GM18868 (cell line): ENCODE results near the gene STING1.
"Not testable (repeated sequence)": the region's sequence is repeated elsewhere in the genome, so short reads cannot be mapped to it uniquely, and the experiment has no call there.

Experiments
- ATAC-seq: cut with Tn5 transposase; IDR thresholded peaks from one replicate; pipeline ENCODE4 v1.9.1; 2021; ENCODE audit warnings: mild to moderate bottlenecking, moderate library complexity; ENCODE audit not compliant: unreplicated experiment

The STING1 gene

DNA sequence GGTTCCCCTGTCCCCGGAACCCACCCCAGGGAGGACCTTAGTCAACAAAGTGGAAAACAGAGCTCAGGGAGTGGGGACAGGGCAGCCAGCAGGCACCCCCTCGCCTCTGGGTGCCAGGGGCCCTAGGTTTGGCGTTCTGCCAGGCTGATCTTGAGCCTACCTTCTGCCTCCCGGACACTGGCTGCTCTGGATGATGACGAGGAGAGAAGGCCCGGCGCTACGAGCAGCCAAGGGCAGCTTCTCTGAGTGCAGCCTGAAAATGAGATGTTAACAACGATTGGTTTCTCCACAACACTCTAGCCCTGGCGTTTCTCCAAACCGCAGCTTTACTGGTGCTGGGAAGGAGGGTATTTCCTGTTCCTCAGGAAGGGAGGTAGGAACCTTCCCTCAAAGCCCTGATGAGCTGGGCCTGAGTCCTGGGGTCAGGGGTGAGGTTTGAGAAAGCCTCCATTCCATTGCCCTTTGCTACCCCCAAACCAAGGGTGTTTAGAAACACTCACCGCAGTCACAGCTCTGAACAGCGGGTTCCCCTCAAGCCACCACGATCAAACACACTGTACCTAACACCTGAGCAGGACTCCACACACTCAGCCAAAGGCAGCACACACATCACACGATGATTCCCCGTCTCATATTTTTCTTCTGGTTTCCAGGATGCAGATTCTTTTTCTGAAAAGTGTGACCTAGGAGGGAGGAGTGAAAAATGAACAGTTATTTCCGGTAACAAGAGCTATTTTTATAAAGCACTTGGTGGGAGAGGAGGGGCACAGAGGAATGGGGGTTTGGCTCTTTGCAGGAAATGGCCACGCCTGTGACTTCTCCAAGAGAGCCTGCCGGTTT is at the start of gene STING1:
STING1 (minus strand) TSS at position 709 of the 840 bp plus-strand sequence. CDS start 1,054 bp downstream, outside the sequence.
- peak; percentile 64 for ATAC-seq

DNA sequence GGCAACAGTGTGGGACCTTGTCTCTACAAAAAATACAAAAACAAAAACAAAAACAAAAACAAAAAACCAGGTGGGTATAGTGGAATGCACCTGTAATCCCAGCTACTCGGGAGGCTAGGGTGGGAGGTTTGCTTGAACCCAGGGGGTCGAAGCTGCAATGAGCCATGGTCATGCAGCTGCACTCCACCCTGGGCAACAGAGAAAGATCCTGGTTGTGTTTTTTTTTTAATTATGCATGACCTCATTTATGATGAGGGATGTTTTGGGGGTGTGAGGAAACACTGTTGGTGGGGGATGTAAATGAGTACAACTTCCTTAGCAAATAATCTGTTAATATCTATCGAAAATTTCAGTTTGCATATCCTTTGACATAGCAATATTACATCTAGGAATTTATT is 49.2 kb upstream of the STING1 start:
- ATAC-seq, result no peak

GRCh38 chr5:139530079-139530478 is 47.5 kb upstream of the STING1 start:
- ATAC-seq, result not testable (repeated sequence)

- ATAC-seq, result not testable (repeated sequence)
Measured at GRCh38 chr5:139528695-139529094, 46.1 kb upstream of the STING1 start.

- not testable (repeated sequence) for ATAC-seq
Measured at GRCh38 chr5:139527896-139528467, 45.4 kb upstream of the STING1 start.

DNA sequence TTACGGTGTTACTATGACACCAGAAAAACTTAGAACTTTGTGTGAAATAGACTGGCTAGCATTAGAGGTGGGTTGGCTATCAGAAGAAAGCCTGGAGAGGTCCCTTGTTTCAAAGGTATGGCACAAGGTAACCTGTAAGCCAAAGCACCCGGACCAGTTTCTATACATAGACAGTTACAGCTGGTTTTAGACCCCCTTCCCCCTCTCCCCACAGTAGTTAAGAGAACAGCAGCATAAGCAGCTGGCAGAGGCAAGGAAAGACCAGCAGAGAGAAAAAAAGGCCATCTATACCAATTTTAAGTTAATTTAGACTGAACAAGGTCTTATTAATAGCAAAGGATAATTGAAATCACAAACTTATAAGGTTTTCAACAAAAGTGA is 44.5 kb upstream of the STING1 start:
- ATAC-seq, result not testable (repeated sequence)

- not testable (repeated sequence) for ATAC-seq
Measured at GRCh38 chr5:139526309-139527089, 43.9 kb upstream of the STING1 start.

- ATAC-seq, result not testable (repeated sequence)
Measured at GRCh38 chr5:139525586-139526308, 43.2 kb upstream of the STING1 start.

GRCh38 chr5:139524940-139525585 is 42.5 kb upstream of the STING1 start:
- peak; percentile 50 for ATAC-seq

- ATAC-seq, result no peak
Measured at GRCh38 chr5:139524446-139524845, 41.9 kb upstream of the STING1 start.

- ATAC-seq, result no peak
Measured at GRCh38 chr5:139523635-139524445, 41.3 kb upstream of the STING1 start.

DNA sequence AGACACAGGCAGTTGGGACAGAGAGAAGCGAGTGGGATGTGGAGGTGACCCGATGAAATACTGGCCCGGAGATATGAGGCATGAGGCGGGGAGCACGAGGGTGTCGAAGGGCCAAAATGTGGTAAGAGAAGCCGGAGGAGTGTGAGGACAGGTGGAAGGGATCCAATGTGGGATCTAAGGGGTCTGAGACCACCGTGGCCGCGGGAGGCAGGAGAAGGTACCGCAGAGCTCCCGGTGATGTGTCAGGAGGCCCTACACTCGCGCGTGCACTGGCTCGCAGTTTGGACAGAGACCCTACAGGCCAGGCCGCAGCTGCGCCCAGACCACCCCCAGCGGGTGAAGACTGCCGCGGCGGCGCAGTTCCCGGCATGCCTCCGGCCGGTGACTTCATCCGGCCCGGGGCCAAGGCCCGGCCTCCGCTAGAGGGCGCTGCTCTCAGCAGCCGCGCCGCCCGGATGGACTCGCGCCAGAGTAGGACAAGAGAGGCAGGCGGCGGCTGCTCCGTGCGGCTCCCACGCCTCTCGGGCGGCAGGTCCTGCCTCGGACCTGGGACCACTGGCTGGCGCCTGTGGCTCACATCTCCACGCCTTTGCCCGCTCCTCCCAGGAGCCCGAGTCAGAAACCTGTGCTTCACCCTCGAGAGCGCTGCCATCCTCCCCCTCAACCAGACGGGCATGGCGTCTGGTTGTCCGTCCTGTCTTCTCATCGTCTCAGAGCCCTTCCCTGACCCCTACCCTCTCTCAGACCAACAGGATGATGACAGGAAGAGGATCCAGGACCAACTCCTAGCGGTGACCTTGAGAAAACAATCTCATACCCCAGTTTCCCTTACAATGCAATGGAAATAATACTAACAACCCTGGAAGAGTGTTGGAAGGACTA is 35.4 kb upstream of the STING1 start:
- peak; percentile 84 for ATAC-seq

DNA sequence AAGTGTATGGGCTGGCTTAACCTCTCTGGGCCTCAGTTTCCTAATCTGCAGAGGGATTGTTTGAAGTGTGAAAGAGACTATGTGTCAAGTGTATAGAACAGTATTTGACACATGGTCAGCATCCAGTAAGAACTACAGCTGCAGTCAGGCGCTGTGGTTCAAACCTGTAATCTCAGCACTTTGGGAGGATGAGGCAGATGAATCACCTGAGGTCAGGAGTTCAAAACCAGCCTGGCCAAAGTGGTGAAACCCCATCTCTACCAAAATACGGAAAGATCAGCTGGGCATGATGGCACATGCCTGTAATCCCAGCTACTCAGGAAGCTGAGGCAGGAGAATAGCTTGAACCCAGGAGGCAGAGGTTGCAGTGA is 31.9 kb upstream of the STING1 start:
- ATAC-seq, result no peak

GRCh38 chr5:139513852-139514485 is 31.4 kb upstream of the STING1 start:
- no peak for ATAC-seq

DNA sequence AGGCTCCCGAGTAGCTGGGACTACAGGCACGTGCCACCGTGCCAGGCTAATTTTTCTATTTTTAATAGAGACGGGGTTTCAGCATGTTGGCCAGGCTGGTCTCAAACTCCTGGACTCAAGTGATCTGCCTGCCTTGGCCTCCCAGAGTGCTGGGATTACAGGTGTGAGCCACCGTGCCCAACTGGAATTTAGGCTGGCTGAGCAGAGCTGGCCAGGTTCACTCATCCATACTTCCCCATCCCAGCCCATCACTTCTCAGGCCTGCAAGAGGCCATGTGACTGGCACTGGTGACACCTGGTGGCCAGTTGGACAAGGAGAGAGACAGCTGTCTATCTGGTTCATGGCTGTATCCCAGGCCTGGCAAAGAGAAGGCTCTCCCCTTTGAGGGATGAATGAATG is 30.9 kb upstream of the STING1 start:
- ATAC-seq, result peak; percentile 57

GRCh38 chr5:139512786-139513390 is 30.3 kb upstream of the STING1 start:
- ATAC-seq, result no peak

DNA sequence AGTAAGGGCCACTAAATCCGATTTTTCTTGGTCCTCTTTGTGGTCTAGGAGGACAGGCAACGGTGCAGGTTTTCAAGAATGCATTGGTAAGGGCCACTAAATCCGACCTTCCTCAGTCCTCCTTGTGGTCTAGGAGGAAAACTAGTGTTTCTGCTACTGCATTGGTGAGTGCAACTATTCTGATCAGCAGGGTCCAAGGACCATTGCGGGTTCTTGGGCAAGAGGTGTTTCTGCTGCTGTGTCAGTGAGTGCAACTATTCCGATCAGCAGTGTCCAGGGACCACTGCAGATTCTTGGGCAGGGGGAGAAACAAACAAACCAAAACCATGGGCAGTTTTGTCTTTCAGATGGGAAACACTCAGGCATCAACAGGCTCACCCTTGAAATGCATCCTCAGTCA is 22.2 kb upstream of the STING1 start:
- ATAC-seq, result not testable (repeated sequence)

GRCh38 chr5:139503879-139504278 is 21.3 kb upstream of the STING1 start:
- ATAC-seq, result not testable (repeated sequence)
